ENCODE results near the gene THRA.

DNA sequence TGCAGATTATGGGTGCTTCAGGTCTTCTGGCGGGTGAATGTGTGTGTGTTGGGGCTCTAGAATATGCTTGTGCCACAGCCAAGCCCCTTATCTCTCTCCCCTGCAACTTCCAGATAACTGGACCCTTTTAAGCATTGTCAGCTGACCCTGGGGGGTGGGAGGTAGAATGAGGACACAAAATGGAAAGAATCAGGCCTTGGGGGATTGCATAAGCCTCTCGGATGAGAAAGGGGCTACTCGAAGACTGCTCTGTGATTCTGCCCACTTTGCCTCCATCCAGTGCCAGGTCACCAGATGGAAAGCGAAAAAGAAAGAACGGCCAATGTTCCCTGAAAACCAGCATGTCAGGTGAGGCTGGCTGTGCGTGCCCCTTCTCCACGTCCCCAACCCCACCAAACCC is 13.8 kb downstream of the THRA start:
- TF ChIP-seq, protein P1, sequence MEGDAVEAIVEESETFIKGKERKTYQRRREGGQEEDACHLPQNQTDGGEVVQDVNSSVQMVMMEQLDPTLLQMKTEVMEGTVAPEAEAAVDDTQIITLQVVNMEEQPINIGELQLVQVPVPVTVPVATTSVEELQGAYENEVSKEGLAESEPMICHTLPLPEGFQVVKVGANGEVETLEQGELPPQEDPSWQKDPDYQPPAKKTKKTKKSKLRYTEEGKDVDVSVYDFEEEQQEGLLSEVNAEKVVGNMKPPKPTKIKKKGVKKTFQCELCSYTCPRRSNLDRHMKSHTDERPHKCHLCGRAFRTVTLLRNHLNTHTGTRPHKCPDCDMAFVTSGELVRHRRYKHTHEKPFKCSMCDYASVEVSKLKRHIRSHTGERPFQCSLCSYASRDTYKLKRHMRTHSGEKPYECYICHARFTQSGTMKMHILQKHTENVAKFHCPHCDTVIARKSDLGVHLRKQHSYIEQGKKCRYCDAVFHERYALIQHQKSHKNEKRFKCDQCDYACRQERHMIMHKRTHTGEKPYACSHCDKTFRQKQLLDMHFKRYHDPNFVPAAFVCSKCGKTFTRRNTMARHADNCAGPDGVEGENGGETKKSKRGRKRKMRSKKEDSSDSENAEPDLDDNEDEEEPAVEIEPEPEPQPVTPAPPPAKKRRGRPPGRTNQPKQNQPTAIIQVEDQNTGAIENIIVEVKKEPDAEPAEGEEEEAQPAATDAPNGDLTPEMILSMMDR (IDR thresholded peaks at IDR 0.05), result no peak
- TF ChIP-seq POLR2A (IDR thresholded peaks at IDR 0.05) (no peak), EP300 (IDR thresholded peaks at IDR 0.05) (no peak)
